GM08714 (cell line): ENCODE measurements around the gene ZFYVE28.
"Not testable (repeated sequence)": the region's sequence is repeated elsewhere in the genome, so short reads cannot be mapped to it uniquely, and the experiment has no call there.

Source experiments
- H3K4me3 ChIP-seq: fragments of 200-500 bp; sonication (Bioruptor generic); 2 replicates; pipeline ENCODE4 v1.5.1; 2014; ENCODE audit warnings: mild to moderate bottlenecking, low read length, inconsistent platforms
- ZNF274 ChIP-seq: IDR thresholded peaks from 2 replicates; pipeline ENCODE4 v1.6.1; 2012; ENCODE audit warnings: mild to moderate bottlenecking, low read depth, low read length

Gene ZFYVE28

DNA sequence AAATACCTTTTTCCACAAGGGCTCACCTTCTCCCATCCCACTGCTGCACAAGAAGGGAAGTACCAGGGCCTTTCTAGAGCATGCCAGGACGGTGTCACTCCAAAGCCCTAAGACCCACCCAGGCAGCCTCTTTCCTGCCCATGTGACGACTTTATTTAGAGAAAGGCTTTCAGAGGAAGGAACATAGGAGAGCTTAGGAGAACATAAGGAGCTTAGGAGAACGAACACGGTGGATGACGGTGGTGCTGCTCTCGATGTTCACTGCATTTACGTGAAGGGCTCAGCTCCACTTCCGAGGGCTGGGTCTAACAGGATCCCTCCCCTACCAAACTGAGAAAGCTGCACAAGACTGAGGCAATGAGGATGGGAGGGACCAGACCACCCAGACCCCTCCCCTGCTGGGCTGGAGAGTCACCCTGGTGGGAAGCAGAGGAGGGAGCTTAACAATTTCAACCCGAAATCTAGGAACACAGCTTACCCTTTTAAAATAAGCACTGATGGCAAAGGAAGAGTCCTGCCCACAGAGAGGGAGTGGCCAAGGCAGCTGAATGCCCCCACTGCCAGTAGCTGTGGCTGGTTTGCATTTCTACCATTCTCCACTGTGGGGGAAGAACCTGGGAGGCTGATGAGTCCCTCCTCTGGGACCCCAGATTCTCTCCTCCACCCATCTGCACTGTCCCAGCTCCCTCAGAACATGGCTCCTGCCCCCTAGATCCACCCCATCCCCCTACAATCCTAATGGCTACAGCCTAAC lies 29.8 kb downstream of the ZFYVE28 start:
- TF ChIP-seq ZNF274, result no peak

DNA sequence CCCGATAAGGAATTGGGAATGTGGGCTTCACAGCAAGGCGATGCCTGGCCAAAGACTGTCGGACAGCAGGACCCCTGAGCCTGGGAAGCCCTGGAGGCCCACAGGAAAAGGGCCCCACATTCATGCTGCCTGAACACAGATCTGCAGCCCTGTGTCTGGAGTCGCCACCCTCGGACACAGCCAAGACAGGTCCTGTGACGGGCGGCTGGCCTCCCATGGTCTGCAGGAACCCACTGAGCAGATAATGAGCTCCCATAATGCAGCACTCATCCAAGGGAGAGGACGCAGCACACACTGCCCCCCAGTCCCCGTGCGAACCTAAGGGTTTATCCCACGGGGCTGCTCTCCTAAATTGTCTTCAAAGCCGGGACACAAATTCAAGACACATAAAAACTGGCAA lies 30.6 kb downstream of the ZFYVE28 start:
- no peak overlapping the region for H3K4me3 ChIP-seq
- no peak for TF ChIP-seq ZNF274

More for the DNA sequence above, 29.8 kb downstream of the ZFYVE28 start:
- H3K4me3 ChIP-seq, result no peak overlapping the region

DNA sequence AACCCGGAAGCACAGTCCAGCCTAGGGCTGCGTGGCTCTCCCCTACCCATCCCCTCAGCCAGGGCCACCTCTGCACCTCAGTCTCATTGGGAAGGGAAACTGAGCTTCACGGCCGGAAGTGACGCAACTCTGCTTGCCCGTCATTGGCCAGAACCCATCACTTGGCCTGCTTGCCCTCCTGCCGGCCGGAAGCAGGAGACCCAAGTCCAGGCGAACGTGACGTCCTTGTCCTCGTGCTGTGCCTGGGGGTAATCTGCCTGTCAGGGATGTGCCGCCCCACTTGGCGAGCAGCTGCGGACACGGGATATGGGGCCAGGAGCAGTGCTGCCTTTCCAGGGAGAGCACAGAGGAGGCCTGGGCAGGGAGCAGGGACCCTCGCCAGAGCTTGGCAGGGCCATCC lies 31.2 kb downstream of the ZFYVE28 start:
- no peak for TF ChIP-seq ZNF274
- H3K4me3 ChIP-seq, result no peak overlapping the region

DNA sequence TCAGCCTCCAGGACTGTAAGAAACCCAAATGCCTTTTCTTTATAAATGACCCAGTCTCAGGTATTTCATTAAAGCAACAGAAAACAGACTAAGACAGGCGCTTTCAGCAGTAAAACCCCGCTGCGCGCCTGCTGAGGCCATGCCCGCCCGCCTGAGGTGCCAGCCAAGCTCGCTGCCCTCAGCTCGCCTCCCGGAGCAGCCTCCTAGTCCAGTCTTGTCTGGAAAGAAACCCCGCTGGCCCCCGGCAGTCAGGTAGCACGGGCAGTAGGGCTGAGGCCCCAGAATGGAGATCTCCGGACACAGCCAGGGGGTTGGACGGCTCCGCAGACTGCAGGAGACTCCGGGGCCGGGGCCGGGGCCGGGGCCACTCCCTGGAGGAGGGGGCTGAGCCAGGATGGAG lies 31.7 kb downstream of the ZFYVE28 start:
- TF ChIP-seq ZNF274, result no peak
- H3K4me3 ChIP-seq, result no peak overlapping the region

DNA sequence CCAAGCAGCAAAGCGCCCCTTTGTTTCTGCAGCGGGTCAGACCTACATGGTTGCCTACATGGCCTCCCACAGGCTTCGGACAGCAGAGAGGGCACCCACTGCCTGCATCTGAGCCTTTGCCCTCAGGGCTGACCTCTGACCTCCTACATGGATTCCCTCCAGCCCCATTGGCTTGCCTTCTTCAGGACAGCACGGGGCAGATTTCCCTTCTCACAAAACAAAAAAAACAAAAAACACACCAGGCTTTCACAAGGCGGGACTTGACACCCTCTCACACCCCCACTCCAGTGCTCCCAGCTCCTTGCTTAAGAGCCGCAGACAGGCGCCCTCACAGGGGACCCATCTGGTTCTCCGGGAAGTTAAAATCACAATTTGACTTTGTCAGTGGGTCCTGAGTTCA lies 32.9 kb downstream of the ZFYVE28 start:
- TF ChIP-seq ZNF274, result no peak
- no peak overlapping the region for H3K4me3 ChIP-seq

DNA sequence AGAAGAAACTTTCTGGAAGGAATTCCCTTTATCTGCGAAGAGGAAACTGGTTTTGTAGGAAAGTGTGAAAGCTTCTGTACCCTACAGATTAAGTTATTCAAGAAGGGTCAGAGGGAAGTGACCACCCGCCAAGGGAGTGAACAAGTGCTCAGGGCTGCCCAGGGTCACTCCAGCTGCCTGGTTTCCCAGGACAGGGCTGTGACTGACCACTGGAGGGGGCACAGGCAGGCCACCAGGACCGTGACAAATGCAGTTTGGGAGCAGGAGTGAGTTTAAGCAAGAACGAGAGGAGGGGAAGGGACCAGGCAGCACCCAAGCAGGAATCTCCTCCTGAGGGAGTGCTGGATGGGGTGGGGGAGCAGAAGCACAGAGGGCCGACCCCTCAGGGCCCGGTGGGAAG lies 34.2 kb downstream of the ZFYVE28 start:
- no peak for TF ChIP-seq ZNF274
- H3K4me3 ChIP-seq, result no peak overlapping the region

DNA sequence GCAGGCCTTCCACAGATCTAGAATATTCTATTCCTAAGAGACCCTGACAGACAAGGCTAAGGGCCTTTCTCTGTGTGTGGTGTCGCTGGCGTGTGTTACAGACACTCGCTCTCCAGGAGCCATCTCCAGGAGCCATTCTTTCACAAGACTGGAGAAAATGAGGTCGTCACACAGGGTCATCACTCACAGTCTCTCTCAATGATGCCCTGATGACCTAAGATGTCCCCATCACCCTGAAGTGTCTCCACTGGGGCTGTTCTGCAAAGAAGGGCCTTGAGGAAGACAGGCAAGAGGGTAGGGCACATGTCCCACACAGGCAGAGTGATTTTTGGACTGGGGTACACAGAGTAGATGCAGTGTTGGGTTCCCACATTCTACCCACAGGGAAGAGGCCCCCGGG lies 34.7 kb downstream of the ZFYVE28 start:
- H3K4me3 ChIP-seq, result no peak overlapping the region
- TF ChIP-seq ZNF274, result no peak

DNA sequence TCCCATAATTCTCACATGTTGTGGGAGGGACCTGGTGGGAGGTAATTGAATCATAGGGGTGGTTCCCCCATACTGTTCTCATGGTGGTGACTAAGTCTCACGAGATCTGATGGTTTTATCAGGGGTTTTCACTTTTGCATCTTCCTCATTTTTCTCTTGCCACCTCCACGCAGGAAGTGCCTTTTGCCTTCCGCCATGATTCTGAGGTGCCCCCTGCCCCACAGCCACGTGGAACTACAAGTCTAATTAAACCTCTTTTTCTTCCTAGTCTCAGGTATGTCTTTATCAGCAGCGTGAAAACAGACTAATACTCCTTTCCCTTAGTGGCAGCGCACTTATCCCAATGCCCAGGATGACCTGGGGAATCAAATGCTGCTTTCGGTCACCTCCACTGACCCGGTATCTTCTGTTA lies 35.2 kb downstream of the ZFYVE28 start:
- not testable (repeated sequence) for H3K4me3 ChIP-seq

DNA sequence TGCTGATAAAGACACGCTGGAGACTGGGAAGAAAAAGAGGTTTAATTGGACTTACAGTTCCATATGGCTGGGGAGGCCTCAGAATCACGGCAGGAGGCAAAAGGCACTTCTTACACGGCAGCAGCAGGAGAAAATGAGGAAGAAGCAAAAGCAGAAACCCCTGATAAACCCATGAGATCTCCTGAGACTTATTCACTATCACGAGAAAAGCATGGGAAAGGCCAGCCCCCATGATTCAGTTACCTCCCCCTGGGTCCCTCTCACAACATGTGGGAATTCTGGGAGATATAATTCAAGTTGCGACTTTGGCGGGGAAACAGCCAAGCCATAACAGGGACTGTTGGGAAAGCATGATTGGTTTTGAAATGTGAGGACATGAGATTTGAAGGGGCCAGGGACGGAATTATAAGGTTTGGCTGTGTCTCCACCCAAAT lies 35.7 kb downstream of the ZFYVE28 start:
- not testable (repeated sequence) for H3K4me3 ChIP-seq

DNA sequence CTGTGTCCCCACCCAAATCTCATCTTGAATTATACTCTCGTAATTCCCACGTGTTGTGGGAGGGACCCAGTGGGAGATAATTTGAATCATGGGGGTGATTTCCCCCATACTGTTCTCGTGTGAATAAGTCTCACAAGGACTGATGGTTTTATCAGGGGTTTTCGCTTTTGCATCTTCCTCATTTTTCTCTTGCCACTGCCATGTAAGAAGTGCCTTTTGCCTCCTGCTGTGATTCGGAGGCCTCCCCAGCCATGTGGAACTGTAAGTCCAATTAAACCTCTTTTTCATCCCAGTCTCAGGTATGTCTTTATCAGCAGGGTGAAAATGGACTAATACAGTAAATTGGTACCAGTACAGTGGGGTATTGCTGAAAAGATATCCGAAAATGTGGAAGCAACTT lies 37.9 kb downstream of the ZFYVE28 start:
- not testable (repeated sequence) for H3K4me3 ChIP-seq

DNA sequence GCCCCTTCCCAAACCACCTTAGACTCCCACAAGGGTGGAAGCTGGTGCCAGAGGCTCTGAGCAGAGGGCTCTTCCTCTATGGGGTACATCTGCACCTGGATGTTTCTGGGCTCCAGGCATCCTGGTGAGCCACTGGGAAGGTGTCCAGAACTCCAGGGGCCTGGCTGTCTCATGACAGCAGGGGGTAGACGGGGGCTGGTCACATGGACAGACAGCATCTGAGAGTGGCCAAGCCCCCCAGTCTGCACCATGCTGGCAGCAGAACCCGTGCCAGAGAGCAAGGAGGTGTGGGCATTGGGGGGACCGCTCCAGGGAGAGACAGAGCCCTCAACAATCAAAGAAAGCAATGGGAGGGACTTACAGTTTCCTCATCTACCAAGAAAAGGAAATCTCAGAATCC lies 39.5 kb downstream of the ZFYVE28 start:
- no peak for TF ChIP-seq ZNF274

DNA sequence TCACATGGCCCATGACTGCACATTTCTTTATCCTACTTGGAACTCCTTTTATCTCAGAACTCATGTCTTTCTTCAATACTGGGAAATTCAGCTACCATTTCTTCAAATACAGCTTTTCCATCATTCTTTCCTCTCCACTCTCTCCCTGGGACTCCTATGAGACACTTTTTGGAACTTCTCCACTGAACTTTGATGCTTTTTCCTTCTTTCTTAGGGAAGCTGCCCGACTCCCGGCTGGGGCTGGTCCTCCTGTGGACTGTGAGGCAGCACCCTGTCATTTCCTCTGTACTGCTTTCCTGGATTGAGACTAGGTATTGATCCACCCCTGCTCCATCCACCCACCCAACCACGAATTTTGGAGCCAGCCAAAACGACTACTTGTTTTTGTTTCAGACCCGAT lies 40.0 kb downstream of the ZFYVE28 start:
- no peak overlapping the region for H3K4me3 ChIP-seq
- TF ChIP-seq ZNF274, result no peak

More for the DNA sequence above, 39.5 kb downstream of the ZFYVE28 start:
- H3K4me3 ChIP-seq, result no peak overlapping the region

DNA sequence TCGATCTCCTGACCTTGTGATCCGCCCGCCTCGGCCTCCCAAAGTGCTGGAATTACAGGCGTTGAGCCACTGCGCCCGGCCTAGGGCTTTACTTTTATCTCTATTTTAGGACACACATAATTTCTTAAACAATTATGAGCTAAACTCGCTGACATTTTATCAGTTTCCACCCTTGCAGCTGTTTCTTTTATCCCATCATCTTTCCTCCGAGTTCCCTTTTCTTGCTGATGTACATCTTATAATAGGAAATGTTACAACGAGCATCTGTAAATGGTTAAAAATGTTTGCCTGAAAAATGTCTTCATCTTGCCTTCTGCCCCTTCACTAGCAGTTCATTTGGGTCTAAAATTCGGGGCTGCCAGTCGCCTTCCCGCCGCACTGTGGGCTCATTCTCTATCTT lies 41.2 kb downstream of the ZFYVE28 start:
- no peak for TF ChIP-seq ZNF274
- no peak overlapping the region for H3K4me3 ChIP-seq

DNA sequence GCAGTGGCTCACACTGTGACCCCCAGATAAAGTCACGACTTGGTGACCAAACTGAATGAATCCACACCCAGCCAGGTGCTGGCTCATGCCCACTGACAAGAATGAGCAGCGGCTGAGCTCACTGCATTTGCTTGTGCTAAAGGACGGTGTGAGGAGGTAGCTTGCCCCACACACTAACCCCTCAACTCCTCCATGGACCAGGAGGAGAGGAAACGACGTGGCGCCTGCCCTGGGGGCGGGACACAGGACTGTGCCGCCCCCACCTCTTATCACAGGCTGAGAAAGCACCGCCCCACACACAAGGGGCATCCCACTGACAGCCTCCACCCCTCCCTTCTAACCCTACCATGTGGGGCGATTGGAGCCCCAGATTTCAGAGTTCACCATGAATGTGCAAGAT lies 43.0 kb downstream of the ZFYVE28 start:
- no peak overlapping the region for H3K4me3 ChIP-seq
- TF ChIP-seq ZNF274, result no peak

DNA sequence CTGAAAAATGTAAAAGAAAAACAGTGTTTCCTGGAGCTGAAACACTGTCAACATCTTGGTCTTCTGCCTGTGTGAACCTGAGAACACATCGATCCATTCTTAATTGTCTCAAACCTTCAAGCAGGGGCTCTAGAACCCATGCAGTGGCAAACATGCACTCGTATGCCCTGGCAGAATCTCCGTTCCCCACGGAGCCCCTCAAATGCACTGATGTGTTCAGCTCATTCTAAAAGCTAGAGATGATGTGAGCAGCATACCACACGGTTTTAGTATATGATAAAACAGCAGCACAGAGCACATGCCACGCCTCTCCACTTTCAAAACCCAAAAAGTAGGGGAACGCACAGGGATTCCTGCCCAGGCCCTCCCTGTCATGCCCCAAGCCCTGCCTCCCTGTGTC lies 44.9 kb downstream of the ZFYVE28 start:
- no peak overlapping the region for H3K4me3 ChIP-seq
- TF ChIP-seq ZNF274, result no peak

DNA sequence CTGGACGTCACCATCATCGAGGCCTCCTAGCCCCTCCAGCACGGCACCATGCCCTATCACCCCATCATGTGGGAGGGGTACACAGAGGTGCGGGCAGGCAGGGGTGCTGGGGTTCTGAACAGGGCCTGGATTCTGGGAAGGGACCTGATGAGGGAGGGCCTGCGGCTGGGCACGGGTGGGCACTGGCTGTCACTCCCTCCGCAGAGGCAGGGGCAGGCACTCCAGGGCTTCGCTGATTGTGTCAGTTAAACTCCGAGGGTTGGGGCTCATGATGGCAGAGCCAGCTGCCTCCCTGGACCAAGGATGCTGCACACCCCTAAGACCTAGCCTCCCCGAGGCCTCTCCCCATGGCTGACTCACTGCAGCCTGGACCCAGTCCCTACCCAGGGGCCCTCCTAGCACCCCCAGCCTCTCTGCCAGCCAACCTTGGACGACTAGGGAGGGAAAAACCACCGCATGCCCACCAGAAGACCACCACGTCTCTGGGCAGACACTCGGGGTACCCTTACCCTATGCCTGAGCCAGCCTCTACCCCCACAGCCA lies 45.9 kb downstream of the ZFYVE28 start:
- TF ChIP-seq ZNF274, result no peak
- no peak overlapping the region for H3K4me3 ChIP-seq
